ENCODE data around the gene COL18A1.
A peak's percentile ranks its signal among the peaks of the same experiment; 100 is the strongest.

The COL18A1 gene

DNA sequence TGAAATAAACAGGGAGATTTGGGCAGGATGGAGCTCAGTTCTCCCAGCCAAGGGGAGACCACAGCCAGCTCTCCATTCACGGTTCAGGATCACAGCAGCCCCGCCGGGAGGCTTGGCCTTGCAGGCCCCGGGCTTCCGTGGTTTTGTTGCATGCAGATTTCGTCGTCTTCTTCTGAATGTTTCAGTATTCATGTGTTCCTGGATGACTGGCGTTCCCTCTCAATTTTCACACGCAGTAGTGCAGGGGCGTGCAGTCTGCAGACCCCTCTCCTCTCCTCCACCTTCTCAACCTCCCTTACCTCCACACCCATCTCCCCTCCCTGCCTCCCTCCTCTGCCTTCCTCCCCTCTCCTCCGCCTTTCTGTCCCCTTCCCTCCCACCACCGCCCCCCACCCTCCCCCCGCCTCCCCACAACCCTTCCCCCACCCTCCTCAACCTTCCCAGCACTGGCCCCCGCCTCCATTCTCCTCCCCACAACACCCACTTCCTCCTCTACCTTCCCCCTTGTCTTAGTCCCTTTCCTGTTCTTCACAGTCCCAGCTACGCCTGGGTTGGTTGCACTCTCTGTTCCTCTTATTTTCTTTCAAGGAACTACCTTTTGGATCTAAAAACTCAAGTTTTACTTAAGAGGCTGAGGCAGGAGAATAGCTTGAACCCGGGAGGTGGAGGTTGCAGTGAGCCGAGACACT is 145.7 kb downstream of the COL18A1 start:
- WGBS (ENCODE audit: insufficient coverage): 0% methylated on average over 7 of the region's 17 CpGs
- H3K27me3 ChIP-seq (replicated peaks in 2 of 5; ENCODE audit: control insufficient read depth in 4 of 5, insufficient read depth in 5 of 5, low read length in 4 of 5): no peaks in the 10 kb centered on the region
- DNase-seq: peak; percentile 65 to 88 (median 88)
- POLR2A ChIA-PET: no interaction called here
- H3K27ac ChIP-seq (ENCODE audit: insufficient read depth in 1 of 2, low read depth in 1 of 2, low read length in 2 of 2, poor library complexity in 1 of 2, severe bottlenecking in 2 of 2): peak overlapping the region; percentile 50 to 88
- peaks cover 5 to 49% (median 45%) of the 10 kb centered on the region in 4 experiments for H3K4me1 ChIP-seq (ENCODE audit: control extremely low read depth in 1 of 4, control insufficient read depth in 4 of 4, insufficient read depth in 4 of 4, low read length in 3 of 4)
- no peaks in the 10 kb centered on the region for H3K36me3 ChIP-seq (ENCODE audit: control insufficient read depth in 4 of 4, insufficient read depth in 4 of 4, low read length in 3 of 4)
- peak overlapping the region in 6 of 7 experiments; percentile 32 to 66 (median 52) for H3K4me3 ChIP-seq (ENCODE audit: control insufficient read depth in 1 of 7, extremely low read depth in 1 of 7, insufficient read depth in 4 of 7, low read depth in 2 of 7, low read length in 6 of 7)
- no peaks in the 10 kb centered on the region for H3K9me3 ChIP-seq (ENCODE audit: control extremely low read depth in 1 of 5, control insufficient read depth in 4 of 5, insufficient read depth in 2 of 5, low read depth in 1 of 5, low read length in 4 of 5)
- CTCF ChIA-PET: interaction anchor here (1.5 to 1.8 kb wide), 3 partner anchors 15 to 68 kb away, joined by 3 to 5 read pairs (median 4); no protein-coding TSS in a partner anchor

DNA sequence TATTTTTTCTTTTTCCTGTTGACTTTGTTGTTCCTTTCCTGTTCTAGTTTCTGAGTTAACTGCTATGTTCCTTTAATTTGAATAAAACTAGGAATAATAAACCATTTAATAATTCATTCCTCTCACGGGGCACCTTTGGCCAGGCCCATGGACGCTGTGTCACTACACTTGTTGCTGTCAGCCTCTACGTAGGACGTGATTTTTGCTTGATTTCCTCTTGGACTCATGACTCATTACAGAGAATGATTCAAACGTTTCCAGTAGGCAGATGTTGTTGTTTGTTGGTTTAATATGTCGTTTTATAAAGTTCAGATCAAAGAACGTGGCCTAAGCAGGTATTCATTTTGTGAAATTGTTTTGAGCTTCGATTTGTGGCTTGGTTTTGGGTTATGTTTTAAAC is 146.4 kb downstream of the COL18A1 start:
- Histone ChIP-seq H3K27ac (ENCODE audit: insufficient read depth in 1 of 2, low read depth in 1 of 2, low read length in 2 of 2, poor library complexity in 1 of 2, severe bottlenecking in 2 of 2) (peak overlapping the region; percentile 50 to 88), H3K27me3 (replicated peaks in 2 of 5; ENCODE audit: control insufficient read depth in 4 of 5, insufficient read depth in 5 of 5, low read length in 4 of 5) (peaks cover 0 to 4% (median 0%) of the 10 kb centered on the region in 5 experiments), H3K4me3 (ENCODE audit: control insufficient read depth in 1 of 7, extremely low read depth in 1 of 7, insufficient read depth in 4 of 7, low read depth in 2 of 7, low read length in 6 of 7) (peak overlapping the region in 5 of 7 experiments; percentile 13 to 66 (median 44)), H3K9me3 (ENCODE audit: control extremely low read depth in 1 of 5, control insufficient read depth in 4 of 5, insufficient read depth in 2 of 5, low read depth in 1 of 5, low read length in 4 of 5) (no peaks in the 10 kb centered on the region), H3K4me1 (ENCODE audit: control extremely low read depth in 1 of 4, control insufficient read depth in 4 of 4, insufficient read depth in 4 of 4, low read length in 3 of 4) (peaks cover 5 to 56% (median 50%) of the 10 kb centered on the region in 4 experiments), H3K36me3 (ENCODE audit: control insufficient read depth in 4 of 4, insufficient read depth in 4 of 4, low read length in 3 of 4) (no peaks in the 10 kb centered on the region)
- WGBS (ENCODE audit: insufficient coverage): 21% methylated on average over 6 of the region's 8 CpGs
- ChIA-PET POLR2A (no interaction called here), CTCF (interaction anchor here (1.5 to 1.8 kb wide), 3 partner anchors 16 to 68 kb away, joined by 3 to 5 read pairs (median 4); no protein-coding TSS in a partner anchor)
- DNase-seq: peak; percentile 73 to 91 (median 85)

DNA sequence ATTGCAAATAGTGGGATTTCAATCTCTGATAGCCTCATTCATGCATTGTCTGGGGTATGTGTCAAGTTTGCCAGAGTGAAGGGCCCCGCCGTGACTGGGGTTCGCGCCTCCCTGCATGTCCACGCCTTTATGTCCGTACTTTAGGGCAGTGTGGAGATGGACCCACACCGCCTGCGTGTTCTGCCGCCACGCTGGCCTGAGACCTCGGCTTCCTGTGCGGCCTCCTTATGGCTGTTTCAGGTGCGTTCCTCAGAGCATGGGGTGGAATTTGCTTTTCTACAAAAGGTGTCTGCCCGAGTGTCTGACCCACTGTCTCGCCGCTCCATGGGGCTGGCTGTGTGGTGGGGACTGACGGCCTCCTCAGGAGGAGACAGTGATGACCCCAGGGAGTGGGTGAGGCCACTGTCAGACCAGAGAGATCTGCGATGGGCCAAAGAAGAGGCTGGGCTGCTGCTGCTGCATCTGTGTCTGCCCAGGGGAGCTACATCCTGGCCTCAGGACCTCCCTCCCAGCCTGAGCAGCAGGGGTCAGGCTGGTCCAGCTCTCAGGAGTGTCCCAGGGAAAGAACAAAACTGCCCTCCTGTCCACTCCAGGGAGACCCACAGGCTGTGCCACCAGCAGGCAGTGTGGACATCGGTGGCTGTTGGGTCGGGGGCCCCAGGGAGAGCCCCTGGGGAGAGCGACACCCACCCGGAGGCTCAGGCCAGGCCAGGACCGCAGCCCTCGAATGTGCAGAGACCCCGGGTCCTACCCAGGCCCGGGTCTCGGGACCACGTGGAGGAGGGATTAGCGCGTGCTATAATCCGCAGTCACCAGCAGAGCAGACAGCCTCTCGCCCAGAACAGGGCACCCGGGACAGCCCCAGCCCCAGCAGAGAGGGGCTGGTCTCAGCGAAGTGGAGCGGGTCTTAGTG is 147.1 kb downstream of the COL18A1 start:
- Histone ChIP-seq H3K27me3 (replicated peaks in 2 of 5; ENCODE audit: control insufficient read depth in 4 of 5, insufficient read depth in 5 of 5, low read length in 4 of 5) (peaks cover 0 to 4% (median 0%) of the 10 kb centered on the region in 5 experiments), H3K4me1 (ENCODE audit: control extremely low read depth in 1 of 4, control insufficient read depth in 4 of 4, insufficient read depth in 4 of 4, low read length in 3 of 4) (peaks cover 5 to 56% (median 51%) of the 10 kb centered on the region in 4 experiments), H3K4me3 (ENCODE audit: control insufficient read depth in 1 of 7, extremely low read depth in 1 of 7, insufficient read depth in 4 of 7, low read depth in 2 of 7, low read length in 6 of 7) (peak overlapping the region in 3 of 7 experiments; percentile 5 to 44 (median 13)), H3K27ac (ENCODE audit: insufficient read depth in 1 of 2, low read depth in 1 of 2, low read length in 2 of 2, poor library complexity in 1 of 2, severe bottlenecking in 2 of 2) (peak overlapping the region; percentile 55 to 88), H3K9me3 (ENCODE audit: control extremely low read depth in 1 of 5, control insufficient read depth in 4 of 5, insufficient read depth in 2 of 5, low read depth in 1 of 5, low read length in 4 of 5) (no peaks in the 10 kb centered on the region), H3K36me3 (ENCODE audit: control insufficient read depth in 4 of 4, insufficient read depth in 4 of 4, low read length in 3 of 4) (no peaks in the 10 kb centered on the region)
- CTCF ChIA-PET: interaction anchor here (0.8 to 1.8 kb wide), 2 partner anchors 26 to 69 kb away, joined by 3 to 5 read pairs; no protein-coding TSS in a partner anchor
- POLR2A ChIA-PET: no interaction called here
- DNase-seq: no peak
- WGBS (ENCODE audit: insufficient coverage): 91% methylated on average over 35 of the region's 35 CpGs

DNA sequence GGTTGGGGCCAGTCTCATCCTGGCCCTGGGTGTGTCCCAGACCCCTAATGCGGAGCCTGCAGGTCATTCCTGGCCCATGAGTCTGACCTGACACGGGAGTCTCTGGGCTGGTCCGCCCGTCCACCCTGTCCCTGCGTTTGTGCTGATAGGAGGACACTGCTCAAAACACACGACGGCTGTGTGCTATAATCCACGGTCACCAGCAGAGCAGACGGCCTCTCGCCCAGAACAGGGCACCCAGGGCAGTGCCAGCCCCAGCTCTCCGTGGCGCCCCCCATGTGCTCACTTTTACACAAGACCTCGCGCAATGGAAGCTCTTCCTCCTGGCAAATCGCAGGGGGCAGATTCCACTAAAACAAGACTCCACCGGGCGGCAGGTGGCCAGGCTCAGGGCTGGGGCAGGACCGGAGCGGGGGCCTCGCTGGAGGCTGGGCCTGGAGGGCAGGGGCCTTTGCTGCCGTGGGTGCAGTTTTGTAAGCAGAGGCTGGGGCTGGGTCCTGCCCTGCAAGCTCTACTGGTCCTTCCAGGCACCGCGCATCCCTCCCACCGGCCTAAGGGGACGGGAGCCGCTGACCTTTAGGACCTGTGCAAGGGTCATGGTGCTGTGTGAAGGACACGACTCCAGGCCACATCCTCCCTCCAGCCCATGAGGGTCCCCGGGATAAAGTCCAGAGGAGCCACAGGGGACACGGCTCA is 147.9 kb downstream of the COL18A1 start:
- Histone ChIP-seq H3K27ac (ENCODE audit: insufficient read depth in 1 of 2, low read depth in 1 of 2, low read length in 2 of 2, poor library complexity in 1 of 2, severe bottlenecking in 2 of 2) (no peak overlapping the region), H3K9me3 (ENCODE audit: control extremely low read depth in 1 of 5, control insufficient read depth in 4 of 5, insufficient read depth in 2 of 5, low read depth in 1 of 5, low read length in 4 of 5) (no peaks in the 10 kb centered on the region), H3K4me3 (ENCODE audit: control insufficient read depth in 1 of 7, extremely low read depth in 1 of 7, insufficient read depth in 4 of 7, low read depth in 2 of 7, low read length in 6 of 7) (no peak overlapping the region), H3K36me3 (ENCODE audit: control insufficient read depth in 4 of 4, insufficient read depth in 4 of 4, low read length in 3 of 4) (no peaks in the 10 kb centered on the region), H3K27me3 (replicated peaks in 2 of 5; ENCODE audit: control insufficient read depth in 4 of 5, insufficient read depth in 5 of 5, low read length in 4 of 5) (peaks cover 0 to 4% (median 0%) of the 10 kb centered on the region in 5 experiments), H3K4me1 (ENCODE audit: control extremely low read depth in 1 of 4, control insufficient read depth in 4 of 4, insufficient read depth in 4 of 4, low read length in 3 of 4) (peaks cover 5 to 56% (median 51%) of the 10 kb centered on the region in 4 experiments)
- POLR2A ChIA-PET: no interaction called here
- no peak for DNase-seq
- 92% methylated on average over 25 of the region's 29 CpGs for WGBS (ENCODE audit: insufficient coverage)
- CTCF ChIA-PET: interaction anchor here (0.8 kb wide), 1 partner anchor 25 kb away, joined by 3 read pairs; no protein-coding TSS in a partner anchor

DNA sequence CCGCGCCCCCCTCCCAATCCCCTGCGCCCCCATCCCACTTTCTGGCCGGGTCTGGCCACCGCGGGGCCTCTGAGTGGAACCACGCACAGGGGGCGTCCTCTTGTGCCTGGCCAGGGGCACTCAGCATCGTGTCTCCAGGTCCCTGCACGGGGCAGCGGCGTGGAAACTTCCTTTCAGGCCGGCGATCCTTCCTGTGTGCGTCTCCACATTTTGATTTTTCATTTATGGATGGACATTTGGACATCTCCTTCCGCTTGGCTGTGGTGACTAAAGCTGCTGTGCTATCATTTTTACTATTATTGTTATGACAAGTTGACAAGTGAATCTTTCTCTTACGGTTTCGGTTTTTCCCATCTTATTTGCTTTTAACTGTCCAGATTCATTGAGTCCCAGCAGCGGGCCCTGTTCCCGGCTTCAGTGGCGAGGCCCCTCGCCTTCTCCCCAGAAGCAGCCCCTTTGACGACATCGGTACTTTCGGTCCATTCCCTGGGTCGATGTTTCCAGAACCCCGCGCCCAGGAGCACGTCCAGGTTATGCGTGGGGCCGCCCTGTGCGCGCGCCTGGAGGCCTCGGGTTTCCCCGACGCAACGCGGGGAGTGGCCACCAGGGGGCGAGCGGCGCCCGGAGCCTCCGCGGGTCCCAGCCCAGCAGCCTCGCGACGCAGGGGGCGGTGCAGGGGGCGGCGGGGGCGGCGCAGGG is 149.7 kb downstream of the COL18A1 start:
- peak; percentile 70 to 88 (median 81) for DNase-seq
- H3K27ac ChIP-seq (ENCODE audit: insufficient read depth in 1 of 2, low read depth in 1 of 2, low read length in 2 of 2, poor library complexity in 1 of 2, severe bottlenecking in 2 of 2): peak overlapping the region in 1 of 2 experiments; percentile 32
- WGBS (ENCODE audit: insufficient coverage): 0% methylated on average over 27 of the region's 53 CpGs
- ChIA-PET POLR2A (no interaction called here), CTCF (no interaction called here)
- H3K4me1 ChIP-seq (ENCODE audit: control extremely low read depth in 1 of 4, control insufficient read depth in 4 of 4, insufficient read depth in 4 of 4, low read length in 3 of 4): peaks cover 5 to 49% (median 46%) of the 10 kb centered on the region in 4 experiments
- peak overlapping the region; percentile 35 to 91 (median 74) for H3K4me3 ChIP-seq (ENCODE audit: control insufficient read depth in 1 of 7, extremely low read depth in 1 of 7, insufficient read depth in 4 of 7, low read depth in 2 of 7, low read length in 6 of 7)
- H3K9me3 ChIP-seq (ENCODE audit: control extremely low read depth in 1 of 5, control insufficient read depth in 4 of 5, insufficient read depth in 2 of 5, low read depth in 1 of 5, low read length in 4 of 5): no peaks in the 10 kb centered on the region
- H3K36me3 ChIP-seq (ENCODE audit: control insufficient read depth in 4 of 4, insufficient read depth in 4 of 4, low read length in 3 of 4): no peaks in the 10 kb centered on the region
- H3K27me3 ChIP-seq (replicated peaks in 2 of 5; ENCODE audit: control insufficient read depth in 4 of 5, insufficient read depth in 5 of 5, low read length in 4 of 5): peaks cover 0 to 4% (median 0%) of the 10 kb centered on the region in 5 experiments

DNA sequence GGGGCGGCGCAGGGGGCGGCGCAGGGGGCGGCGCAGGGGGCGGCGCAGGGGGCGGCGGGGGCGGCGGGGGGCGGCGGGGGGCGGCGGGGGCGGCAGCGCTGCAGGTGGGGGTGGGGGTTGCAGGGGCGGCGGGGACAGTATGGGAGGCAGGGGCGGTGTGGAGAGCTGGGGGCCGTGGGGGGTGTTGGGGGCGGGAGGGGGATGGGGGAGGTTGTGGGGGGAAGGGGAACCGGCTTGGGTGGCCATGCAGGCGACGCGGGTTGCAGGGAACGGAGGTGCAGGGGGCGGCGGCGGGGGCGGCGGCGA is 150.2 kb downstream of the COL18A1 start:
- peaks cover 5 to 44% (median 41%) of the 10 kb centered on the region in 4 experiments for H3K4me1 ChIP-seq (ENCODE audit: control extremely low read depth in 1 of 4, control insufficient read depth in 4 of 4, insufficient read depth in 4 of 4, low read length in 3 of 4)
- CTCF ChIA-PET: interaction anchor here (1.8 kb wide), 1 partner anchor 41 kb away, joined by 8 read pairs; no protein-coding TSS in a partner anchor
- no peaks in the 10 kb centered on the region for H3K9me3 ChIP-seq (ENCODE audit: control extremely low read depth in 1 of 5, control insufficient read depth in 4 of 5, insufficient read depth in 2 of 5, low read depth in 1 of 5, low read length in 4 of 5)
- POLR2A ChIA-PET: no interaction called here
- peaks cover 0 to 4% (median 0%) of the 10 kb centered on the region in 5 experiments for H3K27me3 ChIP-seq (replicated peaks in 2 of 5; ENCODE audit: control insufficient read depth in 4 of 5, insufficient read depth in 5 of 5, low read length in 4 of 5)
- H3K36me3 ChIP-seq (ENCODE audit: control insufficient read depth in 4 of 4, insufficient read depth in 4 of 4, low read length in 3 of 4): no peaks in the 10 kb centered on the region
- no peak overlapping the region for H3K27ac ChIP-seq (ENCODE audit: insufficient read depth in 1 of 2, low read depth in 1 of 2, low read length in 2 of 2, poor library complexity in 1 of 2, severe bottlenecking in 2 of 2)
- WGBS (ENCODE audit: insufficient coverage): 0% methylated on average over 9 of the region's 34 CpGs
- peak overlapping the region in 2 of 7 experiments; percentile 71 to 78 for H3K4me3 ChIP-seq (ENCODE audit: control insufficient read depth in 1 of 7, extremely low read depth in 1 of 7, insufficient read depth in 4 of 7, low read depth in 2 of 7, low read length in 6 of 7)
- DNase-seq: peak in 1 of 3 donors; percentile 59

Data from common myeloid progenitor, CD34-positive (primary cell).